RPMI7951 (cell line): ENCODE results near the gene ACER1. TPM values are rescaled to one million over a fixed set of nuclear protein-coding genes. Genes with fewer than 3 reads are reported as not detected.
A peak's percentile ranks its signal among the peaks of the same experiment; 100 is the strongest.
"Not testable (repeated sequence)": the region's sequence is repeated elsewhere in the genome, so short reads cannot be mapped to it uniquely, and the experiment has no call there.

Source experiments
- DNase-seq: peaks from one replicate; pipeline ENCODE4 v3.0.0-alpha.2; 2012; ENCODE audit warnings: low read depth
- total RNA-seq: library from RNA; depleted of rRNA; stranded (reverse); fragments of >200 nt; shearing (Covaris generic); gene quantifications from 2 replicates; pipeline ENCODE4 v1.2.3, GENCODE V29; 2014

Gene ACER1
- total RNA-seq, 1 experiment from 2014 or later = not detected

- no peak for DNase-seq
These were observed 44.7 kb downstream of the ACER1 start for GRCh38 chr19:6288737-6289136.

DNA sequence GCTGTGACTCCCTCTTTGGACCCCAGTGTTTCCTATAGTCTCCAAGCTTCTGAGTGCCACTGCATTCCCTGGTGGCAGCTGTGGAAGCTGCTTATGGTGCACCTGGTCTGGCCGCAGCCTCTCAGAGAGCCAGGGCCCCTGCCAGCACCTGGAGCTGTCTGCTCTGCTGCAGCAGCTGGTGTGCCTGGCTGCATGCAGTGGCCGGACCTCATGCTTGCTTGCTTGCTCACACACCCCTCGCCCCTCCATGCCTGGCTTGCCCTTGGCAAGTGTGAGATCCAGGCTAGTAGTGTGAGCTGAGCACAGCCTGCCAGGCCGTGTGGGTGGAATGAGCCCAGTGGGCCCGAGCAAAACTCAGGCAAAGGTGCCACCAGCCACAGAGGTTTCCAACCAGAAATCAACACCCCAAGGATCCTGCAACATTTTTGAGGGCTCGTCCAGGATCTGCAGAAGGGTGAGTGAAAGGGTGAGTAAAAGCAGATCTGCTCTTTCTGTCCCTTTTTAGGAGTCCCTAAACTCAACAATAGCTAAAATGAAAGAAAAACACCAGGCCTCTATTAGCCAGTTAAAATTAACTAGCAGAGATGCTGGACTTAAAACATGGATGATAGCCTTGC, 46.0 kb downstream of the ACER1 start:
- no peak for DNase-seq

- DNase-seq = no peak
These were observed 46.7 kb downstream of the ACER1 start for GRCh38 chr19:6286676-6287075.

DNA sequence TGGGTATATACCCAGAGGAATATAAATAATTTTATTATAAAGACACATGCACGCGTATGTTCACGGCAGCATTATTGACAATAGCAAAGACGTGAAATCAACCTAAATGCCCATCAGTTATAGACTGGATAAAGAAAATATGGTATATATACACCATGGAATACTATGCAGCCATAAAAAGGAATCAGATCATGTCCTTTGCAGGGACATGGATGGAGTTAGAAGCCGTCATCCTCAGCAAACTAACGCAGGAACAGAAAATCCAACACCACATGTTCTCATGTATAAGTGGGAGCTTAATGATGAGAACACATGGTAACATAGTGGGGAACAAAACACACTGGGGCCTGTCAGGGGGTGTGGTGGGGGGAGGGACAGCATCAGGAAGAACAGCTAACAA, 51.0 kb downstream of the ACER1 start:
- DNase-seq = not testable (repeated sequence)

GRCh38 chr19:6279931-6280591, 53.4 kb downstream of the ACER1 start, which contains the start of gene MLLT1:
Gene MLLT1 (minus strand): TSS chr19:6279975. CDS start chr19:6279784, 191 bp downstream.
- peak; percentile 96 for DNase-seq

DNA sequence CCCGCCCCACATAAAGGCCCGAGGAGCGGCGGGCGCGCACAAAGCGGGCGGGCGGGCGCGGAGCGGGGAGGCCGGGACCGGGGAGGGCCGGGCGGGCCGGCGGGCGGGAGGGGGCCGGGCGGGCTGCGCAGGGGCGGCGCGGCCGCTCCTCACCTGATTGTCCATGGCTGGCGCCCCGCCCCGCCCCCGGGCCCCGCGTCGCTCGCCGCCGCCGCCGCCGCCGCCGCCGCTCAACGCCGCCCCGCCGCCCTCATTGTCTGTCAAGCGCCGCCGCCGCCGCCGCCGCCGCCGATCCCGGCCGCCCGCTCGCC, 53.8 kb downstream of the ACER1 start:
- DNase-seq = no peak

DNA sequence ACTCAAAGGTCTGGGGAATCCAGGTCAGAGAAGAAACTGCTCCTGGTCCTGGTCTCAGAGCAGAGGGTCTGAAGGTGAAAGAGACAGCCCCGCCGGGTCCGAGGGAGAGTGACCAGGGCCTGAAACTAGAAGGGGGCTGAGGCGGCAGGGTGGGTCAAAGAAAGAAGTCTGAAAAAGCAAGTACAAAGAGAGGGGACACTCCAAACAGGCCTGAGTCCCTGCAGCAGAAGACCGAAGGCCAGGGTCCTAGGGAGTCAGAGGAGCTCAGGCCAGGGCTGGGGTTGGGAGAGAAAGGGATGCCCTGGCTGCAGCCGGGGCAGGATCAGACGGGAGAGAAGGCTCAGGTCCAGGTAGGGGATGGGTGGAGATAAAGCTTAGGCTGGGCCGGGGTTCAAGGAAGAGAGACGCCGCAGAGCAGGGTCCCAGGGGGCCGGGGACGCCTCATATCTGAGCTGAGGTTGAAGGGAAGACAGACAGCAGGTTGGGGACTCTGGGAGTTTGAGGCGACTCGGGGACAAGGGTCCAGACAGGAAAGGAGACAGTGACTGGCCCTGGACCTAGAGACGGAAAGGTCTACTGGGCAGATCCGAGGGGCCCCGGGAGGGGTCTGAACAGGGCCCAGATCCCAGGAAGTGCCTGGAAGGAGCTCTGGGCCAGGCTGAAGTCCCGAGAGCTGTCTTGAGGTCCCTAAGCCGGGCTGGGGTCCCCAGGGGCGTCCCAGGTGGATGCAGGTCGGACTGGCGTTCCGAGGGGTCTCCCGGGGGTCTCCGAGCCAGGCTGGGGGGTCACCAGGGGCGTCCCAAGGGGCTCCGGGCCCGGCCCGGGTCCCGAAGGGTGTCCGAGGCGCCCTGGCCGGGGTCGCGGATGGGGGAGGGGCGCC, 54.4 kb downstream of the ACER1 start:
- DNase-seq = no peak

GRCh38 chr19:6278051-6278450, 55.4 kb downstream of the ACER1 start:
- no peak for DNase-seq

DNA sequence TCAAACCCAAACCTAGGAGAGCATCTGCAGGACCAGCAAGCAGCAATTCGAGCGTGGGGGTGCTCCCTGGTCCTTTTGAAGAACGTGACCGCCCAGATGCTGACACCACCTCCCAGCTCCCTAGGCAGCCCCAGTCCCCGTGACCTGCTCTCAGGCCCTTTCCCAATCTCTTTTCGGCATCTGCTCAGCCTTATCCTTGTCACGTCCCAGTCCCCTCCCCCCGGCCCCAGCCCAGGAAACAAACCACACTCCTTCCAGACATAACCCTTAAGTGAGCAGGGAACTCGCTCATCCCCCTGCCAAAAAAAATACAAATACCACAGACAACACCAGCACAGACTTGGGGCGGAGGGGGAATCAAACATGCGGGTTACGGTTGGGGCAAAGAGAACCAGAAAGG, 57.0 kb downstream of the ACER1 start:
- no peak for DNase-seq

DNA sequence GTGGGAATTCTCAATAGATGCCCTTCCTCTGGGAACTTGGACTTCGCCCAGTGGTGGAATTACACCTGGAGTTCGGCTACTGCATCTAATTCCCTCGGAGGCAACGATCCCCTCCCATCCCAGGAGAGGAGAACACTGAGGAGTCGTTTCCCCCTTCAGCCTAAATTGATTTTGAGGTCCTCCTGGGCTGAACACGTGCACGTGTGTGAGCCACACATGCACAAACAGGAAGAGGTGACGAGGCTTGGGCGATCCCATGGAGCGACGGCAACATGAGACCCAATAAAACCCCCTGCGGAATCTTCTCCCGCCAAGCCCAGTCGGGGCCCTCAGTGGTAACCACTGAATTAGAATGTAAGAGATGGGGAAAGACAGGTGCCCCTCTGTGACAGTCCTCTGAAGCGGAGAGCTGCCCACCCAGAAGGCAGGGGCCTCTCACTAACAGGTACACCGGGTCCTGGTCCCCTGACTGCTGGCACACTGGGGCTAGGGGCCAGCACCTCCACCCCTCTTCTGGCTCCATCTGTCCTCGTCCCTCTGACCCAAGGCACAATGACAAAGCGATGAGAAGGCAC, 58.2 kb downstream of the ACER1 start:
- no peak for DNase-seq

DNA sequence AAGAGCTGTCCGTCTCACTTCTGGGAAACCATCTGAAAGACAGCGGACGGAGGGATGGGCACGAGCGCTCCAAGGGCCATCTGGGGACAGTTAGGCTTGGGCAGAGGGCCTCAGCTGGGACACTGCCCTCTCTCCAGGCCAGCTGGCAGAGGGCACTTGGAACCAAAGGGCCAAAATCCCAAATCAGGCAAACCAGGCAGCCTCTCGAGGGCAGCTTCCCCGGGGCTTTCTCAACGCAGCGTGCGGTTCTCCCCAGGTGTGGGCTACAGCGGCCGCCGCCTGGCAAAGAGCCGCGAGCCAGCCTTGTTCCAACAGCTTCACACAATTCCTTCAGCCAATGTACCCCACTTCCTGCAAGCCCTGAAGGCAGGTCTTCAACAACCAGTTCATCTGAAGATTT, 58.7 kb downstream of the ACER1 start:
- peak; percentile 27 for DNase-seq

DNA sequence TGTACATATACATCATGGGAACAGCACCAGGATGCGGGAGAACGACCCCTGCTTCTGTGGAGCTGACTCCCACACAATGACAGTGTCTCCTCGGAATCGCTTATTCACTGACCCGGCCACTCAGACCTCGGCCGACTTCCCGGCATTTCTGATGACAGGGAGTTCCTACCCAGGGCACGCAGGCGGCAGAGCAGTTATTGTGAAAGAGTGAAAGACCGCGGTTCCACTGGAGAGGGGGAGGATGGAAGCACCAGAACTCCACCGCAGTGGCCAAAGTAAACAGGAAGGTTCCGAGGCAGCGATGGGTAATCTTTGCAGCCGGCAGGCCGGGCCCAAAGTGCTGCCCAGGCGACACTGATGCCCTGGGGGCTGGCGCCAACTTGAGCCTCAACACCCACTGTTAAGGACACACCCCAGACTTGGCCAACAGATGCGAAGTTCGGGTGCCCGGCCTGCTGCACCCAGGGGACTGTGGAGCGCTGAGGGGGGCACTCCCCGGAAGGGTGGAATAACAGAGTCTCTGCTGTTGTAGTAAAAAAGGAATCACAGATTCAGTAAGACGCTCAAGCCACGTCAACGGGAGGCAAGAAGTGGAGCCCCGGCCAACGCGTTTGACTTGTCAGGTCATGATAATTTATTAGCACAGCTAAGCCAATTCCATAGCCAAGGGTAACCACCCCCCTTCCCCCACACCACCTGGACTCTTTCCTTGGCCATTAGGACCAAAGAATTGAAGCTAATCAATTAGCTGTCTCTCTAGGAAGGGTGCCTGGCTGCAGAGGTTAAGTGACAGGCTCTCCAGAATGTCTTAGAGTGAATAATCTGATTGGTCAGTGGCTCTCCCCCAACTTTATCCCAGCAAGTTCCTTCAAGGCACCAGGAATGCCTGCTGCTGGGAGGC, 59.5 kb downstream of the ACER1 start:
- DNase-seq = peak; percentile 97

DNA sequence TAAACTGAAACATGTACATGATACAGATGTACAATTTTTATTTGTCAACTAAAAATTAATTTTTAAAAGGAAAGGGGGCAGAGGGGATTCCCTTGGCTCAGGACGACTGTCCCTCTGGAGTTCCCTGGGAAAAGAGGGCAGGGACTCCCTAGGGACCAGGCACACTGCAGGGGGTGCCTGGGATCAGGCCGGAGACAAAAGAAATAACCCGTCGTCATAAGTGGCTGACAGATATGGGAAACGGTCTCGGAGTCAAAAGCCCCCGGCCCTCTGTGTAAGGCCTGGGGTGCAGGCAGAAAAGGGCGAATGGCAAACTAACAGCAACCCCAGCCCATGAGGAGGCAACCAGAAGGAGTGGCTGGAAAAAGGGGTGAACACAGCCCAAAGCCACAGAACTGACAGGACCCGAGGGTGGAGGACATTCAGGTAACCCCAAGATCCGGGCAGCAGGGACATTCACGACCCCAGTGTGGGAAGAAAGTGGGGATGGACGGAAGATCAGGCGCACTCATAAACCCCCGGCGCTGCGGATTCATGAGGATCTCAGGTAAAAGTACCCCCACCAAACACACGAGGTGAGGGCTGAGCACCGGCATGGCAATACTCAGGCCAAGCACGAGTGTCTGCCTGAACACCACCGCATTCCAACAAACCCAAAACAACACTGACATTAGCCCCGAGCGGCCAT, 60.4 kb downstream of the ACER1 start:
- no peak for DNase-seq

- DNase-seq = no peak
These were observed 61.0 kb downstream of the ACER1 start for GRCh38 chr19:6272411-6272791.

DNA sequence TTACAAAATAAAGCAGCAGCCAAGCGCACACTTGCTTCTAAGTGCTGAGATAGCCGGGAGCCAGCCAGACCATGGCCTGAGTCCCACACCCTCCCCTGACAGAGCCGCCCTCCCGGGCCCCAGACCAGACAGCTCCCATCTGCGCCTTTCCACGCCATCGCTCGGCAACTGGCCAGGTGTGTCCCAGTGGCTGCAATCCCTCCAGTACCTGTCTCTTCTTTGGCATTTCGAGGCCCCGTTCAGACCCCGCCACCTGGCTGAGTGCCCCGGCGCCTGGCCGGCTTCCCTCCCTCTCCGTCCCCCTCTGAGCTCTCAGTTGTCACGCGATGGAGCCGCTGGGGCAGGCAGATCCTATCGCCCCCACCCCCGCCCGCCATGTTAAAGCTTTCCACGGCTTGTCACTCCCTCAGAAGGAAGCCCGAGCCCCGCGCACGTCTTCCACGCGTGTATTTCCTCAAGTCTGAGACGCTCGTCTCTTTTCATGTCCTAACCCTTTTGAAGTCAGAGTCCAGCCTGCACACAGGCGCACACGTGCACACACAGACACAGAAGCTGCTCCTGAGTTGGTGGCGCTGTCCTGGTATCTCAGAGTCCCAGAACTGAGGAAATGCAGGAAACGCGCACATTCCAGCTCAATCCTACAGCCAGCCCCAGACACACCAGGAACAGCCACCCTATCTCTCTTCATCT, 61.5 kb downstream of the ACER1 start:
- DNase-seq = peak; percentile 84

- DNase-seq = no peak
These were observed 62.2 kb downstream of the ACER1 start for GRCh38 chr19:6271251-6271650.

GRCh38 chr19:6270822-6271221, 62.6 kb downstream of the ACER1 start:
- DNase-seq = no peak

DNA sequence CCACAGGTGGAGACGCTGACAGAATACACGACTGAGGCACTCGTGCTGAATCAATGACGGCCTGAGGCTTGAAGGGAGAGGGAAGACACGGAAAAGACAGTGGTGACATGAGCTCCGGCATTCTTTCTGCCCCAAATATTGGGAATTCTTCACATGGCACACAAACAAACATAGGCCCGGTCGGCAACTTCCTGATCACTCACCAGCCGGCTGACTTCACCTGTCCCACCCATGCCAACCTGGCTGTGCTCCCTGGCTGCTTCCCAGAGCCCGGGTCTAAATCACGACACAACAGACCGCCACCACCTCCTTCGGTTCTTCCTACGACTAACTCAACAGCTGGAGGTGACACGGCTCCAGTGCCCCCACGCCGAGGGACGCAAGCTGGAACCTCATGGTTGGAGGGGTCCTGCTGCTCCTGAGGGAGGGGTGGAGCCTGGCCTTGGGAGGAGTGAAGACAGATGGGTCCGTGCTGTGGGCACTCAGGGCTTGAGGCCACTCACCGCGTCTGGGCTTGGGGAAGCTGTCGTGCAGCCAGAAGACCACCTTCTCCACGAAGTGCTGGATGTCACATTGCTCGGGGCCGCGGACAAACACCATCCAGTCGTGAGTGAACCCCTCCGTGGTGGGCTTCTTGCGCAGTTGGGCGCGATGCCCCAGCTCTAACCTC, 63.2 kb downstream of the ACER1 start:
- DNase-seq = no peak

GRCh38 chr19:6269101-6269886, 64.1 kb downstream of the ACER1 start:
- no peak for DNase-seq
